ENCODE results near the gene UBR4.

DNA sequence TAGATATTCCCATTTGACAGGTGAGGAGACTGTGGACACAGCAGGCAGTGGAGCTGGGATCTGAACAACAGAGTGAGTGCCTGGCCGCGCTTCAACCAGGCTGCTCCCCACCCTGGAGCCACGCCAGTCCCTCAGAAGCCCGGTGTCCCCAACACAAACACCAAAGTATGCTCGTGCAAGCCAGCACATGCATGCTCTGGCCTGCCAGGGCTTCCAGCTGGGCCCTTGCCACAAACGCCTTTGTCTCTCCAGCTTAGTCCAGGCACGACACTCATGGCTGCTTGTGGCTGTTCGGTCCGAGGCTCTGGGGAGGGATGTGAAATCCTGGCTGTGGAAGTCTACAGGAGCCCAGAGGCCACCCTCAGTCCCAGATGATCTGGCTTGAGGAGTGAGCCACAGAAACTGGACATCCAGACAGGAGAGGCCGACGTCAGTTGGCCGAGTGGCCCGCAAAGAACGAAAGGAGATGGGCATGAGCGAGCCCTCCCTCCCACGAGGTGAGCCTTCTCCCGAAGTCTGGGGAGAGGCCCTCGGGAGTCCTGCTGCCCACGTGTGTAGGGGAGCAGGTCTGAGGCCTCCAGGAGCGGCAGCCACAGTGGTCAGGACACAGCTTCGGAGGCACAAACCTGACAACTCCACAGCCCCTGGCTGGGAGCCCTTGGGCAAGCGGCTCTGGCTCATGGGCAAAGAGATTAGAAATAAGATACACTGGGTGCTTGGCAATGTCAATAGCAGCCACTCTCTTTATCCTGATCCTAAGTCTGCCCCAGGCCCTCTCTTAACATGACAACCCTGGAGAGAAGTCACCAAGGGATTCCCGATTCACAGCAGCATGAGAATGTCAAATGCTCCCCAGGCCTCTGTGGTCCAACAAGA is 136.5 kb downstream of the UBR4 start:
- TF ChIP-seq CTCF (IDR thresholded peaks at IDR 0.05; ENCODE audit: low read depth, low read length, poor library complexity, severe bottlenecking): no peak
- TF ChIP-seq EZH2phosphoT487 (IDR thresholded peaks at IDR 0.05; ENCODE audit: borderline replicate concordance, low read length): no peak

Measured in DOHH2 (cell line).